HG02884 (cell line): Measurements from ENCODE around the gene MCM10.
A peak's percentile ranks its signal among the peaks of the same experiment; 100 is the strongest.
"Not testable (repeated sequence)": the region's sequence is repeated elsewhere in the genome, so short reads cannot be mapped to it uniquely, and the experiment has no call there.

Experiments used
- ATAC-seq: cut with Tn5 transposase; IDR thresholded peaks from one replicate; pipeline ENCODE4 v1.9.1; 2021; ENCODE audit warnings: mild to moderate bottlenecking, moderate library complexity; ENCODE audit not compliant: unreplicated experiment

The MCM10 gene

DNA sequence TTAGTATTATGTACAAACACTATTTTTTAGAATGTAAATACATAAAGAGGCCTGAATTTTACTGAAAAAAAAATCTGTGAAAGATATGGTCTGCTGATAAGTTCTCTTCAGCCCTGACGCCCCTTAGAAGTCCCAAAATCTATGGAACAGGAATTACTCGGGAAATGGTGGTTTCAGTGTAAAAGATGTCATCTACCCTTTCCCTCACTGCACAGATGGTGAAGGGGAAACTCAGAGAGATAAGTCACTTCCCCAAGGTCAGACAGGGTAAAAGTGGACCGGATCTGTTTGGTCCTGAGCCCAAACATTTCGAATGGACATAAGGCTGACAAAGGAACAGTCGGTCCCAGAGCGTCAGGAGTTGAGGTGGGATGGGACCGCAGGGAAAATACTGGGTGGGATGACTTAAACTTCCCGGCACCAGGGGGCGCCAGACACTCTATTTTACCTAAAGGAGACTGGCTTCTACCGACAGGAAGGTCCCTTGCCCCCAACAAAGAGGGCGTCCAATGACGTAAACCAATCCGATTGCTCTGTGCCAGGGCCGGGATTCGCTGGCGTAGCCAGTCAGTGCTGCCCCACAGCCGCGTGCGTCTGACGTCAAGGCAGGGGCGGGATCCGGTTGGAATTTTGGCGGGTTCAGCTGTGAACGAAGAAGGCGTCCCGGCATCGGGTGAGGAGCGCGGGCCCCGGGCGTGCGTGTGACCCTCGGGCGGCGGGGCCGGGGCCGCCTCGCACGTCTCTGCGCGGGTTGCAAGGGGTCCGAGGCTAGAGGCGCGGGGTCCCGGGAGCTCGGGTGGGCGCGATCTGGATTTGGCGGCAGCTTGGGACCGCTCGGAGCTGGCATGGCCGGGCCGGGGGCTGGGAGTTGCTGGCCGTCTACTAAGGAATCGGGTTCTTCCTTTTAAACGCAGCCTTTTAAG lies at the start of gene MCM10:
Gene MCM10, plus strand, starts transcription at position 625 of the 923 bp plus-strand sequence. CDS start 2,645 bp downstream, outside the sequence.
- peak; percentile 99 for ATAC-seq

GRCh38 chr10:13113544-13113943 lies 47.8 kb upstream of the MCM10 start:
- no peak for ATAC-seq

DNA sequence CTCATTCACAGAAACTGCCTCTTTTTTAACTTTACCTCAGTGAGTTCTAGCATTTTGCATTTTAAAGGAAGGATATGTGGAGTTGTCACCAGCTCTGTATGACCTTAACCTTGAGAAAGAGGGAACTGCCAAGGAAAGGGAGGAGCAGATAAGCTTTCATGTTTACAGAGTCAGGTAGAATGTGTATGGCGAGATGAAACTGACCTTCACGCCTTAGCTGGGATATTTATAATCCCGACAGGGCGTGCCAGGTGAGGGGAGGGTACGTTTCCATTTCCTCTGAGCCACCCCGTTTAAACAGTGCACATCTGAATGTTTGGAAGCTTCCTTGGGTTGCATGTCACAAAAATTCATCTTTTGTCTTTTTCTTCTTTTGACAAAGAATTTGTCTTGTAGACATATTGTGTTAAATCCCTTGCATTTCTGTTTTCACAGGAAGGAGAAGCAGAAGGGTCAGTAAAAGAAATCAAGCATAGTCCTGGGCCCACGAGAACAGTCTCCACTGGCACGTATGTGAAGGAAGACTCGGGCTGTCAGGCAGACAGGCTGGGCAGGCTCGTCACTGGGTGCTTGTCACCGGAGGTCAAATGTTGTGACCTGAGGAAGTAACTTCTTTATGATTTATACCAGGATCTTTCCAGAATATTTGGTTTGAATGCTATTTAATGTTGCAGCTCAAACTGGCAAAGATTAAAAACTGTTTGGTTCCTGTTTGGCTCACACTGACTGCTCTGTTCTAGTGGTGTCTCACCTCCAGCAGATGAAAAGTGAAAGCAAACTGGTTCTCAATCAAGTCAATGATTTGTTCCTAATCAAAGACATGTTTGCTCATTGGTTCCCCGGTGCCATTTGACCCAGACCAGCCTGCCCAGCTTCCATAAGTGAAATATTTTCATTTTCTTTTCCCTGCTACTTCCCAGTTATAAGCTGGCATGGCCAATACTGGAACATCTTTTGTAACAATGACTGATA lies 45.2 kb upstream of the MCM10 start:
- ATAC-seq: no peak

GRCh38 chr10:13117841-13118783 lies 43.2 kb upstream of the MCM10 start:
- ATAC-seq: no peak

DNA sequence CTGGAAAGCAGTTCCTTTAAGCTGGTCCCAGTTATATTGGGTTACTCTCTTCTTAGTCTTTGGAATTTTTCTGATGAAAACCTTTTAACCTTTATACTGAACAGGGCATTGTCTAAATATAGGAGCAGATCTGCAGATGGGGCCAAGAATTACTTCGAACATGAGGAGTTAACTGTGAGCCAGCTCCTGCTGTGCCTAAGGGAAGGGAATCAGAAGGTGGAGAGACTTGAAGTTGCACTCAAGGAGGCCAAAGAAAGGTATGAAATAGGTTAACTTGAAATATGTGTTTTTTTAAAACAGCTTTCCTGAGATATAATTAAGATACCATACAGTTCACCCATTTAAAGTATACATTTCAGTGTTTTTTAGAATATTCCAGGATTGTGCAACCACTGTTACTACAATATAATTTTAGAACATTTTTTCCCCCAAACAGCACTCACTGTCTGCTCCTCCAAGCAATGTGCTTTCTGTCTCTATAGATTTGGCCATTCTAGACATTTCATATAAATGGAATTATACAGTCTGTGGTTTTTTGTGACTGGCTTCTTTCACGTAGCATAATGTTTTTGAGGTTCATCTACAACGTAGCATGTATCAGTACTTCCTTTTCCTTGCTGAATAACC lies 42.5 kb upstream of the MCM10 start:
- no peak for ATAC-seq

DNA sequence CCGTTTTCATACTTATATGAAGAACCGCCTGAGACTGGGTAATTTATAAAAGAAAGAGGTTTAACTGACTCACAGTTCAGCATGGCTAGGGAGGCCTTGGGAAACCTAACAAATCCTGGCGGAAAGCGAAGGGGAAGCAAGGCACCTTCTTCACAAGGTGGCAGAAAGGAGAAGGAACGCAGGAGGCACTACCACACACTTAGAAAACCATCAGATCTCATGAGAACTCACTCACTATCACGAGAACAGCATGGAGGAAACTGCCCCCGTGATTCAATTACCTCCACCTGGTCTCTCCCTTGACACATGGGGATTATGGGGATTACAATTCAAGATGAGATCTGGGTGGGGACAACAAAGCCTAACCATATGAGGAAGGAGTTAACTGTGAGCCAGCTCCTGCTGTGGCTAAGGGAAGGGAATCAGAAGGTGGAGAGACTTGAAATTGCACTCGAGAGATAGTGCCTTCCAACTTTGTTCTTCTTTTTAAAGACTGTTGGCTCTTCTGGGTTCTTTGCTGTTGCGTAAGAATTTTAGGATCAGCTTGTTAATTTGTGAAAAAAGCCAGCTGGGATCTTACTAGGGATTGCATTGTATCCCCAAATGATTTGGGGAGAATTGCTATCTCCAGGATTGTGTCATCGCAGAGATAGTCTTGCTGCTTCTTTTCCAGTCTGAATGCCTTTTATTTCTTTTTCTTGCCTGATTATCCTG lies 40.4 kb upstream of the MCM10 start:
- ATAC-seq: no peak

DNA sequence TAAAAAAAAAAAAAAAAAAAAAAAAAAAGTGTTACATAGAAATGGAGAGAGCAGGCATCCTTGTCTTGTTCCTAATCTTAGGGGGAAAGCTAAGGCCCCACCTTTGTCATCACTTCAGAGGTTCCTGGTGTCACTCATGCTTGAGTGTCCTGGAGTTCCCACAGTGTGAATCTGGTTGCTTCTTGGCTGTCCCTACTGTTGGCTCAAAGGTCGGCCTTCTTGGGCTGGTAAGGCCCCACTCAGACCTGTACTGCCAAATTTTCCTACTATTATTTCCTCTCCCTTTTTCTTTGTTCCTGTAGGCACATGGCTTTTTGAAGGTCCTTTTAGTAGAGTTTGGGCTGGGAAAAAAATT lies 39.9 kb upstream of the MCM10 start:
- no peak for ATAC-seq

GRCh38 chr10:13136651-13137050 lies 24.7 kb upstream of the MCM10 start:
- ATAC-seq: no peak

- ATAC-seq: no peak
These were observed 22.2 kb upstream of the MCM10 start for GRCh38 chr10:13139150-13139549.

- ATAC-seq: no peak
These were observed 21.7 kb upstream of the MCM10 start for GRCh38 chr10:13139676-13140075.

DNA sequence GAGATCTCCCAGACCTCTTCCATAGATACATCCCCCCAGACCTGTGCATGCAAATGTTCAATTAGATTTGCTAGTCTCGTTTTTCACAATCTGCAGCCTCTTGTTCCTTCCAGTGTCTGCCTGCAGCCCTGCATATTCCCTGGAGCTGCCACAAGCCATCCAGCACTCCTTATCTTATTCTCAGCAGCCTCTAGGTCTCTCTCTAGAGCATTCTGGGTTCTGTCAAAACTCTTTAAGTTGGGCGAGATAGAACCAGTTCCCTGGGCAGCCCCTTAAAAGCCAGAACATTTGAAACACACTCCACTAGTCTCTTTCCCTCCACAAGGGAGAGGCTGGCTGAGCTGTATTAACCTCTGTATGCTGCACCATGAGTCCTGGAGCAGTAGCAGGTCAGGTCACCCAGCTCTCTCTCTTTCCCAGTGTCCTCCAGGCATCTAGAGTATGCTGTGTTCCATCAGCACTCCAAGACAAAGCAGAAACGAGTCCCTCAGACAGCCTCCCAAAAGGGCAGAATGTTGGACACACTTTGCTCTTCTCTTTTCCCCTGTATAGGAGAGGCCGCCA lies 20.6 kb upstream of the MCM10 start:
- no peak for ATAC-seq

DNA sequence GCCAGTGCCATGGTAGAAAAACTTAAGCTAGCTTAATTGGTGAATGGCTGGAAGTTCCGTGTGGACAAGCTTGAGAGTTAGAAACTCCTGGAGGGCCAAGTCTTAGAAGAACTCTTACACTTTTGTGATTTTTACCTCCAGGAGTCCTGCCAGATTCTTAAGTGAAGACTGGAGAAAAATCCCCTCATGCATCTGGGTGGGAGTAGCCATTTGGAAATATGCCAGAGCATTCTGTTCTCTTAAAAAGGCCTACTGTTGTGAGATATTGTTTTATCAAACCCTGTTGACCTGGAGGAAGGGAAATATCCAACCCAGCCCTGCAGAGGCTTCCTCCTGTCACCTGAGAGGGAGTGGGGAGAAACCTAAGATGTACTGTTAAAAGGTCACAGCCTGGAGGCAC lies 17.6 kb upstream of the MCM10 start:
- ATAC-seq: no peak

GRCh38 chr10:13144814-13145213 lies 16.5 kb upstream of the MCM10 start:
- no peak for ATAC-seq

- no peak for ATAC-seq
These were observed 15.0 kb upstream of the MCM10 start for GRCh38 chr10:13146379-13146778.

GRCh38 chr10:13147161-13147560 lies 14.2 kb upstream of the MCM10 start:
- no peak for ATAC-seq

GRCh38 chr10:13152296-13152695 lies 9.1 kb upstream of the MCM10 start:
- ATAC-seq: no peak

- ATAC-seq: not testable (repeated sequence)
These were observed 5.5 kb upstream of the MCM10 start for GRCh38 chr10:13155860-13156259.

- no peak for ATAC-seq
These were observed 3.0 kb upstream of the MCM10 start for GRCh38 chr10:13158401-13158800.

- no peak for ATAC-seq
These were observed 506 bp downstream of the MCM10 start for GRCh38 chr10:13161857-13162271.
